T-helper 1 cell treated with Interleukin-12 subunit alpha and Interleukin-12 subunit beta and Interleukin-4 antibody, amounts not matched to agents 30 ng/mL and 1 ng/mL, for 36 hours (primary cell): Measurements from ENCODE around the gene BPHL. TPM values are rescaled to one million over a fixed set of nuclear protein-coding genes. Genes with fewer than 3 reads are reported as not detected.
"Not testable (repeated sequence)": the region's sequence is repeated elsewhere in the genome, so short reads cannot be mapped to it uniquely, and the experiment has no call there.

Experiments
- intact Hi-C: fragments of 100-400 bp; cut with micrococcal nuclease; formaldehyde crosslinking; loops from one replicate; pipeline ENCODE4 v1.15.1; 2024
- total RNA-seq: library from RNA; stranded (reverse); gene quantifications from 2 replicates; pipeline ENCODE4 v1.2.3, GENCODE V29; 2022

Gene BPHL
- total RNA-seq = 7.0 and 8.9 TPM in 2 replicates

DNA sequence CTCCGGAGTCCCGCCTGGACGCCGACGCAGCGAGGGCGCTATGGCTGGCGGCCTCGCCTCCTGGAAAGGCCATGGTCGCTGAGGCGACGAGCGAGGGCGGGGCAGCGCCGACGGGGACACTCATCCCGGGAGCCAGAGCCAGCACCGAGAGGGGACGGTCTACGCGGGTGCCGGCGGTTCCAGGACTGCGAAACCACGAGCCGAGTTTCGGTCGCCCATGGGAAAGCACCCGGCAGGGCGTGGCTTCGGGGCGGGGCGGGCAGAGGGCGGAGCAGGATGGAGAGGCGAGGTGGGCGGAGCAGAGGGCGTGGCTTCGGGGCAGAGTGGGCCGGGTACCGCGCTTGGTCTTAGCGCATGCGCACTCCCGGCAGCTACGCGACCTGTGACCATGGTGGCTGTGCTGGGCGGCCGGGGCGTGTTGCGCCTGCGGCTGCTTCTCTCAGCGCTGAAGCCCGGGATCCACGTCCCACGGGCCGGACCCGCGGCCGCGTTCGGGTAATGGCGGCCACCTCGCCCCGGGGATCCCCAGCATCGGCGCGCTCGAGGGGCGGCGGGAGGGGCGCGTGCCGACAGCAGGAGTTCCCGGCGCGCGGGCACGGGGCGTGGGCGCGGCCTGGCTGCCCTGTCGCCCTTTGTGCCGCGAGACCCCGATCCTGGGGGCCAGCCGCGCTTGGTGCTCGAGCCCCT lies at the start of gene BPHL:
BPHL (plus strand) TSS at position 359 of the 687 bp plus-strand sequence; CDS start at position 389, 30 bp downstream.
- intact Hi-C loops = loop anchor here (1.0 to 5.0 kb wide), 18 partner anchors 8 to 1884 kb away; partner anchors contain the start of genes GMDS, NQO2, PSMG4 and SERPINB1

DNA sequence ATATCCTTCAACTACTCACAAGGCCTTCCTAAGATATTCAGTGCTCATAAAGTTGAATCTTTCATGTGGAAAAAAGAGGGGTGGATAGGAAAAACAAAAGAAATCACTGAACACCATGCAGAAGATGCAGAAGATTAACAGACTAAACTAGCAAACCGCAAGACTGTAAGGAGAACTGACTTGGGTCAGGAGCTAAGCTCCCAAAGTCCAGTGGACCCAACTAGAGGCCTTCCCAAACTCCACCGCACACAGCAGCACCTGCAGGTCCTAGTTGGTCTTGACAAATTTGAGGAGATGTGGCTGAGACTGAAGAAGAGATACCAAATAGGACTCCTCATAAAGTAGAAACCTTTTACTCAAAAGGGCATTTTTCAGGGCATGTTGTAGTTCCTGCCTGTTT lies 46.9 kb upstream of the BPHL start:
- intact Hi-C loops = no loop called here

DNA sequence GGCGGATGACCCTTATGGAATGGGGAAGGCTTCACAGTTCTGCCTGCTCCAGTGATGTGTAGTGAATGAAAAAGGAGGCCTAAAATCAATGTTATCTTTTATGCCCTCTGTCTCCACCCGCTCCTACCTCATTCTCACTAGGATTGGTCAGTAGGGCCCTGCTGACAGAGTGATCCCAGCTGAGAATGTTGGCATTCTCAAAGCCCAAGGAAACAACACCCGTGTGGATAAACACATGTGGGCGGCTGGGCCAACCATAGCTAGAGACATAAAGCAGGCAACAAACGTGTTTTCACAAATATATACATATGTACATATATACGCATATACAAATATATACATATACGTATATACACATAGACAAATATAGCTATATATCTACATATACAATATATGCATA lies 45.7 kb upstream of the BPHL start:
- intact Hi-C loops = no loop called here

DNA sequence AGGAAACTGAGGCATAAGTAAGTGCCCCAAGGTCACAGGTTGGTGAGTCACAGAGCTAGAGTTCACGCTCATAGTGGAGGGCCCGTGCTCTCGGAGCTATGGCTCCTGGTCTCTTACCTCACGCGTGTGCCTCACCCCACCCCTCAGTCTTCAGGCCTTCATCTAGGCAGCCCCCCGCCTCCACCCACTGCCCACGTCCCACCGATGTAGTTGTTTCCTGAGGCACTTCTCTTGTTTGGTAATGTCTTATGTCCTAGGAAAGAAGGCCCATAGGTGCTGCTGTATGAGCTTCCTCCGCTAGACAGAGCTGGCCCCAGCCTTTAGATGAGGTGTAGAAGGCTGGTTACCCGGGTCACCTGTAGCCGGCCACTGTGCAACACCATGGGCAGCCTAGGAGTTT lies 45.1 kb upstream of the BPHL start:
- intact Hi-C loops = no loop called here

DNA sequence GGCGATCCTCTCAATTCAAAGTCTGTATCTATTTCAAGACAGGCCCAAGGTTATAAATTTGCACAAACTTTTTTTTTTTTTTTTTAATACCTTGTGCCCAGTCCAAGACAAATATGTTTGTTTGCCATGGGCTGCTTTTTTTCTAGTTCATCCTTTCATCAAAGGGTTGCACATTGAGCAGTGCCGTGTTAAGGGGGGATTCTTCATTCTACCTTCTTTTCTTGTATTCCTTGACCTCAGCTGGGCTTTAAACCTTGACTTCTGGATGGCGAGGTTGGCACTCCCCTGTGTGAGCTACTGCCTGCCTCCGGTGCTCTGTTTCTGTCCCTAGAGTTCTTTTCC lies 42.8 kb upstream of the BPHL start:
- intact Hi-C loops = no loop called here

DNA sequence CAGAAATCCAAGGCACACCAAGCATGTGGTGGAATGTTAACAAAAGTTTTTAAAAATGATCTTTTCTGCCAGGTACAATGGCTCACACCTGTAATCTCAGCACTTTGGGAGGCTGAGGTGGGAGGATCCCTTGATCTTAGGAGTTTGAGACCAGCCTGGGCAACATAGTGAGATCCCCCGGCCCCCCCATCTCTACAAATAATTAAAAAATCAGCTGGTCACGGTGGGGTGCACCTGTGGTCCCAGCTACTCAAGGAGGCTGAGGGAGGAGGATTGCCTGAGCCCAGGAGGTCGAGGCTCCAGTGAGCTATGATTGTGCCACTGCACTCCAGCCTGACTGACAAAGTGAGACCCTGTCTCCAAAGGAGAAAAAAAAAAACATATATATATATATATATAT lies 42.2 kb upstream of the BPHL start:
- intact Hi-C loops = no loop called here

DNA sequence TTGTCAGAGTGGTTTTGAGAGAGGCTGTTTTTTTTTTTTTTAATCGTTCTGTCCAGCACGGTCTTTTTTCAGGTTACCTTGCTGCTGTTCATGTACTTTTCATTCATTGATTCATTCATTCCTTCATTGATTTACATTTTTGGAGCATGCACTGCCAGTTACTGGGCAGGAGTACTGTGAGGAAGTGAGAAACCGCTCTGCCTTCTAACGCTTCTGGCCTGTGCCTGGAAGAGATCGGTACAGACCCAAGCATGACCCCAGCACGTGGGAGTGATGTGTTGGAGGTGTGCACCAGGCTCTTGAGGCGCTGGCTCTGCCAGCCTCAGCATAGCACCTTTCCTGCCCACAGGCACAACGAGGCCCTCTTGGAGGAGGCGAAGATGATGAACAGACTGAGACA lies 41.1 kb upstream of the BPHL start:
- intact Hi-C loops = no loop called here

DNA sequence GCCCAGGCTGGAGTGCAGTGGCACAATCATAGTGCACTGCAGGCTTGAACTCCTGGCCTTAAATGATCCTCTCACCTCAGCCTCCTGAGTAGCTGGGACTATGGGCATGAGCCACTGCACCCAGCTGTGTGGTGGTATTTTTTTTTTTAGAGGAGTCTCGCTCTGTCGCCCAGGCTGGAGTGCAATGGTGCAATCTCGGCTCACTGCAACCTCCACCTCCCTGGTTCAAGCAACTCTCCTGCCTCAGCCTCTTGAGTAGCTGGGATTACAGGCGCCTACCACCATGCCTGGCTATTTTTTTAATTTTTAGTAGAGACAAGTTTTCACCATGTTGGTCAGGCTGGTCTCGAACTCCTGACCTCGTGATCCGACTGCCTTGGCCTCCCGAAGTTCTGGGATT lies 39.6 kb upstream of the BPHL start:
- intact Hi-C loops = not testable (repeated sequence)

DNA sequence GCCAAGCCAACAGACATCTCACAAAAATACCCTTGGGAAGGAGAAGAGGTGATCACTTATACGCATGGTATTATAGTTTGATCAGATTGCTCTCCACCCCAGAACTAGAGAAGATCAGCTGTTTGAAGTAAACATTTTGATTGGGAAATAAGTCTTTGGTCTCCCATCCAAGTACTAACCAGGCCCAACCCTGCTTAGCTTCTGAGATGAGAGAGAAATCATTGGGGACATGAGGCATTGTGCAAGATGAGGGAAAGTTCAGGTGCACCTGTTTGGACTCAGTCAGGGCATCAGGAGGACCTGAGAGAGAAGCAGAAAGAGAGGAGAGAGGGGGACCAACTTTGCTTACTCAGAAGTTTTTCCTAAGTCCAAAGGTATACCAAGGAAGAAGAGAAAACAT lies 38.8 kb upstream of the BPHL start:
- intact Hi-C loops = no loop called here

DNA sequence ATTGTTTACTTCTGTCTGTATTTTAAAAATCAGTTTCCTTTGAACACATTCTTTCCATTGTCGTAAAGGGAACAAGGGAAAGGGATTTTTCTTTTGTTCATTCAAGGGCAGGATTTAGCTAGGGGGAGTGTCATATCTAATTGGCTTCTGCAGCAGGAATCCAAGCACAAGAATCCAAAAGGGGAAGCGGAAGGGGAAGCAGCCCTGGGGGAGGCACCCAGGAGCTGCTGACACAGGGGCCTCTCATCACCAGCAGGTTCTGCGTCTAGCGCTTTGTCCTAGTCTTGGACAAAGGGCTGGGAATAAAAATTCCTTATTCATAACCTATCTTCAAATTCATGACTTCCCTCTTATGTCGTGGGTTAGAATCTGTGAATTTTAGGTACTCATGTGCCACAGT lies 36.6 kb upstream of the BPHL start:
- intact Hi-C loops = no loop called here

DNA sequence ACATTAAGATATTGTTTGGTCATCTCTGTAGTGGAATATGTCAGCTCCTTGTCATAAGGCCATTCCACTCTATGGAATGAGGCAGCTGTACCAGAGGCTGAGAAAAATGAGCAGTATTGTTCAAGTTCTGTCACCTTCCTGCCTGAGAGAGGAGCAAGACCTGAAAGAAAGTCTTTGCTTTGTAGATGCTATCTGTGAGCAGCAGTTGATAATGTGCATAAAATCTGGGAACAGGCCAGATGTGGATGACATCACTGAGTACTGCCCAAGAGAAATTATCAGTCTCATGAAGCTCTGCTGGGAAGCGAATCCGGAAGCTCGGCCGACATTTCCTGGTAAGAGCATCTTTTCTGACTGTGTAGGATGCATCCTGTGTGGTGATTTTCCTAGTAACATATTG lies 33.4 kb upstream of the BPHL start:
- intact Hi-C loops = no loop called here

DNA sequence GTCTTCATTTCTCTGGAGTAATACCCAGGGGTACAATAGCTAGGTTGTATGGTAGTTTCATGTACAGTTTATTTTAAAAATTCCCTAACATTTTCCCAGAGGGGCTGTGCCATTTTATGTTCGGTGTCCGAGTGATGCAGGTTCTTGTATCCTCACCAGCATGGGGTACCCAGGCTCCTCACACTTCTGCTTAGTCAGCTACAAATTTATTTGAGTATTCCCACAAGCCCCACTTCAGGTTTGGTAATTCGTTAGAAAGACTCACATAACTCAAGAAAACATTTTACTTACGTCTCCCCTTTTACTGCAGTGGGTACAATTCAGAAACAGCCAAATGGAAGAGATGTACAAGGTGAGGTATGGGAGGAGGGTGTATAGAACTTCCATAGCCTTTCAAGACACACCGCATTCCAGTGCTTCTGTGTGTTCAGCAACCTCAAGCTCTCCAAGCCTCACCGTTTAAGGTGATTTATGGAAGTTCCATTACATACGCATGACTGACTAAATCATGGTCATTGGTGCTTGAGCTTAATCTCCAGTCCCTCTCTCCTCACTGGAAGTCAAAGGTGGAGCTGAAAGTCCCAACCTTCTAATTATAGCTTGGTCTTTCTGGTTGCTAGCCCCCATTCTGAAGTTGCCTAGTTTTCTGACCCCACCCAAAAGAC lies 32.1 kb upstream of the BPHL start:
- intact Hi-C loops = no loop called here

DNA sequence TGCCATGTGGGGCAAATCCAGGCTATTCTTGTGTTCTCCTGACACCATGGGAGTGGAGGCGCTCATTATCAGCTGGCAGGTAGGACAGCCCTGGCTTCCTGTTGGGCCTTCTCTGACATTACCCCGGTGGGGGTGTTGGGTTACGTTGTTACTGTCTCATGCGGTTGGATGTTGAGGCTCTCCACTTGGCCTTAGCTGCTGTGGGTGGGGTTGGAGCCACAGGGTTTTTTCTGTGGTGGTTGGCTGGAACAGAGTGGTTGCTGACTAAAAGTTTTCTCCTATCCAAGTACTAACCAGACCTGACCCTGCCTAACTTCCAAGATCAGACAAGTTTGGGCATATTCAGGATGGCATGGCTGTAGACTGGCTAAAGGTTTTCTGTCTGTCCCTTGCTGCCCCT lies 30.1 kb upstream of the BPHL start:
- intact Hi-C loops = no loop called here

DNA sequence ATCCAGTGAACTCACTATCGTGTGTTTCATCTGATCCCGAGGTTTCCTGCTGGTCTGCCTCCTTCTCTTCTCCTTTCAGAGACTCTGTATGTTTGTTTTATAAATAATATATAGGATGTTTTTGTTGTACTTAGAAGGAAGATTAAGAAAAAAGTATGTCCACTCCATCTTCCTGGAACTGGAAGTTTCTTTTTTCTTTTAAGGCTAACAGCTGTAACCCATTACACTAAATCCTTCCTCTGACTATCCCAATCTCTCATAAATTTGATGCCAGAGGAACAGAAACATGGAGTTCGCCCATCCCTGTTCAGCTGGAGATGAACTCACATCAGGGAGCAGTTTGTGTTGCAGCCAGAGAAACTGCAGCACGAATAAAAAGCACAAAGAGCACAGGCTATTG lies 29.5 kb upstream of the BPHL start:
- intact Hi-C loops = no loop called here

DNA sequence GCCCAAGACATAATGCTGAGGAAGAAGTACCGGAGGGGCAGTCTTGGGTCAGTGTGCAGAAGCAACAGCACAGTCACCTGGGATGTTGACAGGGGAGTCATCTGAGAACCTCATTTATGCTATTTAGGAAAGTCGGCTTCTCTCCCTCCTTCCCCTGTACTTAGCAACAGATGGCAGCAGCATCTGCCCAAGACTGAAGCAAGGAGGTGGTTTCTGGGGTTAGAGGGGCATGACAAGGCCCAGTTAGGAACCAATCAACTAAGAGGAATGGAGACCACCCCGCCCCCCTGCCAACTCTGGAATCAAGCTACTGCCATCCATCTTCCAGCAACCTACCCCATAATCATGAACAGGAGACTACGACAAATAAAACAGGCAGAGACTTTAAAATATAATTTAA lies 28.5 kb upstream of the BPHL start:
- intact Hi-C loops = no loop called here

DNA sequence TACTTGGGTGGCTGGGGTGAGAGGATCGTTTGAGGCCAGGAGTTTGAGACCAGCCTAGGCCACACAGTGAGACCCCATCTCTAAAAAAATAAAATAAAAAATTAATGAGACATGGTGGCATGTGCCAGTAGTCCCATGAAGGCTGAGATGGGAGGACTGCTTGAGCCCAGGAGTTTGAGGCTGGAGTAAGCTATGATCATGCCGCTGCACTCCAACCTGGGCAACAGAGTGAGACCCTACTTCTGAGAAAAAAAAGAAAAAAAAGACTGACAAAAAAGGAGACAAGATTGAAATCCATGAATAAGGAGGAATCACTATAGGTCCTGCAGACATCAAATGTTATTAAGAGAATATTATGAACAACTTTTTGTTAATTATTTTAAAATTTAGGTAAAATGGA lies 23.7 kb upstream of the BPHL start:
- intact Hi-C loops = no loop called here

DNA sequence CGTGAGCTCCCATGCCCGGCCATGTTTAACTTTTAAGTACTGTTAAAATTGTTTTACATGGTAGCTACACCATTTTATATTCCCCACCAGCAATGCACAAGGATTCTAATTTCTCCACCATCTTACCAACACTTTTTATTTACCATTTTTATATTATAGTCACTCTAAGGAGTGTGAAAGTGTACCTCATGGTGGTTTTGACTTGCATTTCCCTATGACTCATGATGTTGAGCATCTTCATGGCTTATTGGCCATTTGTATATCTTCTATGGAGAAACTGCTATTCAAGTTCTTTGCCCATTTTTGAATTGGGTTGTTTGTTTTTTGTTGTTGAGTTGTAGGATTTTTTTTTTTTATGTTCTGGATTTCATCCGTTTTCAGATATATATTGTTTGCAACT lies 15.6 kb upstream of the BPHL start:
- intact Hi-C loops = no loop called here

DNA sequence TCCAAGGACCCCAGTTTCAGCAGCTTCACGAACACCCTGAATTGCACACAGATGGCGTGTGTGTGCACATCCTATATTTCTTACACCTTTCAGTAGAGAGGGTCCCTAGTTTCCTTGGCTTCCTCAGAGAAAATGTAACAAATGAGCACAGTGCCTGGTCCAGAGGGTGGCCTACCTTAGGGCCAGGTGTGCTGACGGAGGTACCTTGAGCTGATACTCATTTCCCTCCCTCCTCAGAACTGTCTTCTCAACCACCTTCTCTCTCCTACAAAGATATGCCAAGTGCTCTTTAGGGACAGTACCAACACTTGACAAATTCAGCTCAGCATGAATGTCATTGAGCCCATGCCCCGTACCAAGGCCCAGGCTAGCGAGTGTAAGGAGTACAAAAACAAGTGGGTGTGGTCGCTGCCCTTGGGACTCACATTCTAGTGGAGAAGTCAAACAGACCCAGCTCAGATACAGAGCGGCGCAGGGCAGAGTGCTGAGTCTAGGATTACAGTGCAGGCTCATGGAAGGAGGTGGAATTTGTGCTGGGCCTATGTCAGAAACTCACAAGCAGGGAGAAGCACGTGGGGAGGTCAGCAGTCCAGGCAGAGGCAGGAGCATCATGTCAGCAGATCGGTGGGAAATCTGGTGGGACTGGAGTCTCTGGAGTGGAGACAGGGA lies 9.6 kb upstream of the BPHL start:
- intact Hi-C loops = no loop called here

DNA sequence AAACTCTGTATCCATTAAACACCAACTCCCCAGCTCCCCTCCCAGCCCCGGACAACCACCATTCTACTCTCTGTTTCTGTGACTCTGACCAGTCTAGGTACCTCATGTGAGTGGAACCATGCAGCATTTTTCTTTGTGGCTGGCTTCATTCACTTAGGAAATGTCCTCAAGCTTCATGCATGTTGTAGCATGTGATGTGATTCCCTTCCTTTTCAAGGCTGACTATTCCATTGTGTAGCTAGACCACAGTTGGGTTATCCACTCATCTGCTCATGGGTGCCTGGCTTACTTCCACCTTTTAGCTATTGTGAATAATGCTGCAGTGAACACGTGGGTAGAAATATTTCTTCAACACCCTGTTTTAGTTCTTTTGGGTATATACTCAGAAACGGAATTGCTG lies 8.8 kb upstream of the BPHL start:
- intact Hi-C loops = no loop called here

DNA sequence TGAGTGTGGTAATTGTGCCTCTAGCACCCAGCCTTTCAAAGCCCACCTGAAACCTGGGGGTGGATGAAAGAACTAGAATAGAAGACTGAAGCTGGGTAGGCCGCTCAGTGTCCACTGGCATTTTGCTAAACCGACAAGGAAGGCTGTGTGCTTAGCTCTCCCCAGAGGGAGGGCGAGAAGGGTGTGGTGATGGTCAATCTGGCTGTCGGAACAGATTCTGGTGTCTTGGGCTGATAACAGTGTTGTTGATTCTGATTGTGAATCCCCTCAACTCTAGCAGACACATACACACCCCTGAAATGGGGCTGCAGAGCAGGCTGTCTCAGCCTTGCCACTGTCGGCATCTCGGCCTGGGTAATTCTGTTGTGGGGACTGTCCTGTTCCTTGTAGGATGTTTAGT lies 4.1 kb upstream of the BPHL start:
- intact Hi-C loops = no loop called here

DNA sequence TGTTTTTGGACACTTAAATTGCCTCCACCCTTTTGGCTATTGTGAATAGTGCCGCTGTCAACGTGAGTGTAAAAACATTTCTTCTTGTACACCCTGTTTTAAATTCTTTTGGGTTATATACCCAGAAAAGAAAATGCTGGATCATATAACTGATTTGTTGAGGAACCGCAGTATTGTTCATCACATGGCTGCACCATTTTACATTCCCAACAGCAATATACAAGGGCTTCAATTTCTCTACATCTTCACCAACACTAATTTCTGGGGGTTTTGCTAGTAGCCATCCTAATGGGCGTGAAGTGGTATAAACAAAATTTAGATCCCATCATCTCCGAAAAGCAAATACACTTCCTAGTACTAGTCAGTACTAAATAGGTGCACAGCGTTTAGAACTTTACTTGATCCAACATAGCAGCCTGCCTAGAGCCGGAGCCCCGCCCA lies 579 bp upstream of the BPHL start:
- intact Hi-C loops = loop anchor here (1.0 to 5.0 kb wide), 18 partner anchors 8 to 1885 kb away; partner anchors contain the start of genes GMDS, NQO2, PSMG4 and SERPINB1

DNA sequence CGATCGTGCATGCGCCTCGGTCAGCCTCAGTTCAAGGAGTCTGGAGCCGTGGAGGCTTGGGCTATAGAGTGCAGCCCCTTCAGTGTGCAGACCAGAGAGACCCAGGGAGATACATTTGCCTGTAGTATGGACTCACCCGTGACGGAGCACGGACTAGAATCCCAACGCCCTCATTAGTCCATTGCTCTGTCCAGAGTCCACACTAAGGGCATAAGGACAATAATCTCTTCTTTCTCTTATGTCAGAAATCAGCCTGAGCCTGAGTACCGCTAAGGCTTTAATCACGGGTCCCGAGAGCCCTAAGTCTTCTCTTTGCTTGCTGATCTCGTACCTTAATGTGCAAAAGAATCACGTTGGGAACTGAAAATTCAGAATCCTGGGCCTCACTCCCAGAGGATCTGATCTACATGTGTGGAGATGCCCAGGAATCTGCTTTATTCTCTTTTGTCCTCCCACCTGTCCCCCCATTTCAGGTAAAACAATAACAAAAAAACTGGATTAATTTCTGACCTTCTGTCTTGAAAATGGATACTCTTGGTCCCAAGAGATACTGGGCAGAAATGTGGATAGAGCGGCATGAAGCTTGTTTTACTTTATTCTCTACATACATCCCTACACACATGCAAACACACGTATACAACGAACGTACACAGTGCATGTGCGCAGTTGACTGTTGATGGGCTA lies 671 bp downstream of the BPHL start:
- intact Hi-C loops = loop anchor here (2.0 to 5.0 kb wide), 7 partner anchors 132 to 1884 kb away; partner anchors contain the start of genes SERPINB1 and SLC22A23
